ENCODE results near the gene ZC3H7B.

The ZC3H7B gene

DNA sequence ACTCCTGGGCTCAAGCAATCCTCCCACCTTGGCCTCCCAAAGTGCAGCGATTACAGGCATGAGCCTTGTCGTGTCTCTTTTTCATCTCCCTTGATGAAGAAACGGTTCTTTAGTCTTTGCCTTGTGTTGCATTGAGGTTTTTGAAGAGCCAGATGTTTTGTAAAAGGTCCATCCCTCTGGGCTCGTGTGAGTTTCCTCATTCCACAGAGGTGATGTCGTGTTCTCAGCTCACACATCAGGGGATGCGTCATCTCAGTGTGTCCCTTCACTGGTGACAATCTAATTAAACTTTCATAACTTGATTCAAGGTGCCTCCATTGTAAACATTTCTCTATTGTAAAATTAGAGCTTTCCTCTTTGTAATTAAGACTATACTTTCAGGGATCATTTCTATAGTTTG, 50.7 kb downstream of the ZC3H7B start:
- FAIRE-seq (no peak), DNase-seq (ENCODE audit: low spot score) (peak; percentile 34)

DNA sequence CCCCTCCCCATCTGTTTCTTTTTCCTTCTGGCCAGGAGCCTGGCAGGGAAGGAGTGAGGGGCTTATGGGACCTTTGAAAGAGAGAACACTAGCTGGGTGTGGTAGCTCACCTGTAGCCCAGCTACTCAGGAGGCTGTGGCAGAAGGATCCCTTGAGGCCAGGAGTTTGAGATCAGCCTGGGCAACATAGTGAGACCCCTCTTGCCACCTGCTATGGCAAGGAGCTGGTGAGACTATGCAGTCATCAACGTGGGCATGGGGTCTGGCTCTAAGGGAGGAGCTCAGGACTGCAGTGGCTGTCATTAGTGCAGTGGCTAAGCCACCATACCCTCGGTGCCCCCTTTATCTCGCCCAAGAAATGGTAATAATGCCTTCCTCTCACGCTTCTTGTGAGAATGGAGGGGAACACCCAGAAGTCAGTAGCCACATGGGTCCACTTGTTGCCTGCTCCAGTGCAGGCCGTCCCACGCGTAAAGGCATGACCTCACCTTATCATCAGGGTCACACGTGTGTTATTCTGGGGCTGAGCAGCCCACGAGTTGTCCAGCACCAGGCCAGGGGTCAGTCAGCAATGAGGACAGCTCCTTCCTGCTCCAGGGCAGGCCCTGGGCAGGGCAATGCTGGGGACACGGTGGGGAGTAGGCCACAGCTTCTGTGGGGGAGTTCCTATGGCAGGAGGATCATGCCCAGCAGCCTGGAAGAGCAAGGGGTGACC, 52.7 kb downstream of the ZC3H7B start:
- no peak for DNase-seq (ENCODE audit: low spot score)
- no peak for FAIRE-seq

- DNase-seq (ENCODE audit: low spot score) (no peak), FAIRE-seq (no peak)
Measured at GRCh38 chr22:41354979-41355378, 53.7 kb downstream of the ZC3H7B start.

DNA sequence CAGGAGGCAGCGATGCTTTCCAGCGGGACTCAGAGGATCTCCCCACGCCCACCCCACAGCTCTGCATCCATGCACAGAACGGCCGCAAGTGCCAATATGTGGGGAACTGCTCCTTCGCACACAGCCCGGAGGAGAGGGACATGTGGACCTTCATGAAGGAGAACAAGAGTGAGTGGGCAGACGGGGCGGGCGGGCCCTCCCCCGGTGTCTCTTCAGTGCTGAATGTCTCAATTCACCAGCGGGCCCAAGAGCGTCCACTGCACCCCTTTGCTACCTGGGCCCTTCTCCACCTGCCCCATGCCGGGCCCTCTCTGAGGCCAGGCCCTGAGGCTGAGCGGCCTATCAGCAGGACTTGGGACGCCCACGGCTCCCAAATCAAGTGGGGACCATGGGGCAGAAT, 54.6 kb downstream of the ZC3H7B start:
- no peak for FAIRE-seq

GRCh38 chr22:41356430-41357028, 55.2 kb downstream of the ZC3H7B start:
- FAIRE-seq (no peak), DNase-seq (ENCODE audit: low spot score) (no peak)

More for the DNA sequence above, 54.6 kb downstream of the ZC3H7B start:
- no peak for DNase-seq (ENCODE audit: low spot score)

DNA sequence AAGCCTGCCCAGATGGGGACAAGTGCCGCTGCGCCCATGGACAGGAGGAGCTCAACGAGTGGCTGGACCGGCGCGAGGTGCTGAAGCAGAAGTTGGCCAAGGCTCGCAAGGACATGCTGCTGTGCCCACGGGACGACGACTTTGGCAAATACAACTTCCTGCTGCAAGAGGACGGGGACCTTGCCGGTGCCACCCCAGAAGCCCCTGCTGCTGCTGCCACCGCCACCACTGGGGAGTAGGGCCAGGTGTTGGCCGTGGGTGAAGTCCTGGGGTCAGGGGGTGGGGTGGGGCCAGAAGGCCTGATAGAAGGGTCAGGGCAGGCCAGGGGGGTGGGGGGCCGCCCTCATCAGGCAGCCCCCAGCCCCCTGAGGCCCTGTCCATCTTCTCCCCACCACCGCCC, 55.9 kb downstream of the ZC3H7B start:
- DNase-seq (ENCODE audit: low spot score) (no peak), FAIRE-seq (no peak)

DNA sequence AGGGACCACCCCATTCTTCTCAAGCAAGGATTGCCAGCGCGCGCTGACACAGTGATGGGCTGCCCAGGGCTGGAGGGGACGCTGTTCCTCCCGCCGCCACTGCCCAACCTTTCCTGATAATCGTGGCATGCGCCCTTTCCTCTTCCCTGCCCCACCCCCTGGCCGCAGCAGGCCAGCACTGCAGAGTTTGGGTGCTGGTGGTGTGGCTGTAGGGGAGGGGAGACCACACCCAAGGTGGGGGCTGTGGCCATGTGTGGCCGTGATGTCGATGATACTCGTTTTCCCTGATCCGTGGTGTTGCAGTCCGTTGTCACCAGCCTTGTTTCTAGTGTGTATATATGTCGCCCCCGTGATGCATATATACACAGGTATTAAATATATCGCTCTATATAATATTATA, 57.6 kb downstream of the ZC3H7B start:
- DNase-seq (ENCODE audit: low spot score) (no peak), FAIRE-seq (no peak)

- no peak for FAIRE-seq
- no peak for DNase-seq (ENCODE audit: low spot score)
Measured at GRCh38 chr22:41359376-41359775, 58.1 kb downstream of the ZC3H7B start.

GRCh38 chr22:41360126-41360525, 58.8 kb downstream of the ZC3H7B start:
- FAIRE-seq (no peak), DNase-seq (ENCODE audit: low spot score) (no peak)

DNA sequence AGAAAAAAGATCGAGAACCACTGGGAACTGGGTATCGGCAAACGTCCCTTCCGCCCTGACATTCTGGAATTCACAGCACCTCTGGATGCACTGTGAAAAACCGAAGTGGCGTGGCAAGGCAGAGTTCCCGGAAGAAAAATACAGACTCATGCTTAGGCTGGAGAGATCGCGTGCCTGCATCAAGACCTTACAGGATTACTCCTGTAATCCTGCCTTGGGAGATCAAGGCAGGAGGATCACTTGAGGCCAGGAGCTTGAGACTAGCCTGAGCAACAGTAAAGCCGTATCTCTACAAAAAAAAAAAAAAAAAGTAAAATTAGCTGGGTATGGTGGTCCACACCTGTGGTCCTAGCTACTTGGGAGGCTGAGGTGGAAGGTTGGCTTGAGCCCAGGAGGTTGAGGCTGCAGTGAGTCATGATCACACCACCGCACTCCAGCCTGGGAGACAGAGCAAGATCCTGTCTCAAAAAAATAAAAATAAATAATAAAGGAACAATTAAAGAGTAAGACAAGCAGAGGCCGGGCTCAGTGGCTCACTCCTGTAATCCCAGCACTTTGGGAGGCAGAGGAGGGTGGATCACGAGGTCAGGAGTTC, 60.5 kb downstream of the ZC3H7B start:
- no peak for FAIRE-seq
- no peak for DNase-seq (ENCODE audit: low spot score)

GRCh38 chr22:41362615-41363014, 61.3 kb downstream of the ZC3H7B start:
- FAIRE-seq: no peak
- DNase-seq (ENCODE audit: low spot score): no peak

DNA sequence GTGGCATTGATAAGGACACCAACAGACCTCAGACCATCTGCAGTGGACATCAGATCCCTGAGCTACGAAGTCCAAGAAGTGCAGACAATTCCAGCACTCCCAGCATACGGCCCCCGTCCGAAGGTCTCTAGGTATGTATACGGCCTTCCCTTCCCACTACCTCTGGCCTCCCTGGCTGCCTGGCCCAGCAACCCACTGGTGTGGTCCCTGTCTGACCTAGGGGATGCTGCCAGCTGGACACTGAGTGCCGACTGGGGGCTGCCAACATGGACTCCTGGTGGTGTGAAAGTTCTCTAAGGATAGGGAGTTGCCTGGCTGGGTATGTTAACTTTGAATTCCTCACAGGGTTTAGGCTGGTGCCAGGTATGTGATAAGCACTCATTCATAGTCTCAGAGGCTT, 62.9 kb downstream of the ZC3H7B start:
- no peak for FAIRE-seq
- no peak for DNase-seq (ENCODE audit: low spot score)

- FAIRE-seq (no peak), DNase-seq (ENCODE audit: low spot score) (no peak)
Measured at GRCh38 chr22:41364955-41365354, 63.6 kb downstream of the ZC3H7B start.

DNA sequence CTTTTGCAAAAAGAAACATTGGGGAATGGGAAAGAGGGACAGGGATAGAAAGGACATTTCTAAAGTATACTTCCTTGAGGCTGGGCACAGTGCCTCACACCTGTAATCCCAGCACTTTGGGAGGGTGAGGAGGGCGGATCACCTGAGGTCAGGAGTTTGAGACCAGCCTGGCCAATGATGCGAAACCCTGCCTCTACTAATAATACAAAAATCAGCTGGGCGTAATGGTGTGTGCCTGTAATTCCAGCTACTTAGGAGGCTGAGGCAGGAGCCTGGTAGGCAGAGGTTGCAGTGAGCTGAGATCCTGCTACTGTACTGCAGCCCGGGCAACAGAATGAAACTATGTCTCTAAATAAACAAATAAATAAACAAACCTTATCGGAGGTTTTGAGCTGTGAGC, 64.1 kb downstream of the ZC3H7B start:
- DNase-seq (ENCODE audit: low spot score) (no peak), FAIRE-seq (no peak)

DNA sequence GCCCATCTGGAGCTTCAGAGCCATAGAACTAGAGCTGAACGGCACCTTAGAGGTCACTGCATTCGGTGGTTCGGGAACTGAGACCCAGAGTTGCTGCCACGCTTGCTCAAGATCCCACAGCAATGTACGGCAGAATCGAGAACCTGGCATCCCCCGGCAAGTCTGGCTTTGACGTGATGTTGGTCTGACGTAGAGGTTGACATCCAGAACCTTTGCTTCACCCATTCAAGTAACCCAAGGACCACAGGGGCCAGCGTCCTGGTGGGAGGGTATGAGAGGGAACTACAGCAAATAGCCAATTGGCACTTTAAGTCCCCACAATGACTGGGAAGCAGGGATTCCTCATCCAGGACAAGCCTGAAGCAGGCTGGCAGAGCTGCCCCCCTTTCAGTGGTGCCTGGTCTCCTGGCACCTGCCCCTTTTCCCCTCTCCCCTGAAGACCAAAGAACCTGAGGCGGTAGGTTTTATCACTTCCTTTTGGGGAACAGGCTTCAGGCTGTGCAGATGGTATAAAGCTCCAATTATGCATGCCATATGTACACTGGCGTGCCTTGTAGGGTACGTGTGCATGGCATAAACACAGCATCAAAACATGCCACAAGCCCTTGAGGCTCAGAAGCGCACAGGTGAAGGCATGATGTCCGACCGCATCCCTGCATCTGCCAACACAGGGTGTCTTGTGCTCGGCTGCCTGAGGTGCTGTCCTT, 65.2 kb downstream of the ZC3H7B start:
- FAIRE-seq (no peak), DNase-seq (ENCODE audit: low spot score) (no peak)

DNA sequence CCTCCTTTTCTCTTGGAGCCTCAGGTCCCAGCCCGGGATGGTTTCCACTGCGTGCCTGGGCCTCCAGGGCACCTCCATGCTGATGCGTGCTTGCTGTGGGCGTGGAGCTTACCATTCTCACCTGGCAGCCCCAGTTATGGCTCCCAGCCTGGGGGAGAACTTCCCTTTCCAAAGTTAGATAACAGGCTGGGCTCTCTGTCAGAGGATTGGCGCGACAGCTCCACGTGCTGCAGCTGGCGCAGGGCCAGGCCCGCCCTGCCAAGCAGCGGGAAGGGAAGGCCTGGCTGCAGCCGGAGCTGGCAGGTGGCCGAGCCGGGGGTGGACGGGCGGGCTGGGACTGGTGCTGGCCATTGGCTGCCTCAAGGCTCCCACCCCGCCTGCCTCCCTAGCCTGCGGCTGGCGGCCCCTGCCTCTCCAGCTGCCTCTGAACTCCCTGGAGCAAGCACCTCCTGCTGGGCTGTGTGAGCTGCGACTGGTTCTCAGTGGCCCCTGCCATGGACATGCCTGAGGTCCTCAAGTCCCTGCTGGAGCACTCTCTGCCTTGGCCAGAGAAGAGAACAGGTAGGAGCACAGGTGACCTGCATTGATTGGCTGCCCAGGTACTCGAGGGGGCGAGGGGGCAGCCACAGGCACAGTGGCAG, 65.8 kb downstream of the ZC3H7B start:
- peak; percentile 82 for DNase-seq (ENCODE audit: low spot score)
- FAIRE-seq: peak; percentile 30

- DNase-seq (ENCODE audit: low spot score): no peak
- no peak for FAIRE-seq
Measured at GRCh38 chr22:41367680-41368542, 66.6 kb downstream of the ZC3H7B start.

DNA sequence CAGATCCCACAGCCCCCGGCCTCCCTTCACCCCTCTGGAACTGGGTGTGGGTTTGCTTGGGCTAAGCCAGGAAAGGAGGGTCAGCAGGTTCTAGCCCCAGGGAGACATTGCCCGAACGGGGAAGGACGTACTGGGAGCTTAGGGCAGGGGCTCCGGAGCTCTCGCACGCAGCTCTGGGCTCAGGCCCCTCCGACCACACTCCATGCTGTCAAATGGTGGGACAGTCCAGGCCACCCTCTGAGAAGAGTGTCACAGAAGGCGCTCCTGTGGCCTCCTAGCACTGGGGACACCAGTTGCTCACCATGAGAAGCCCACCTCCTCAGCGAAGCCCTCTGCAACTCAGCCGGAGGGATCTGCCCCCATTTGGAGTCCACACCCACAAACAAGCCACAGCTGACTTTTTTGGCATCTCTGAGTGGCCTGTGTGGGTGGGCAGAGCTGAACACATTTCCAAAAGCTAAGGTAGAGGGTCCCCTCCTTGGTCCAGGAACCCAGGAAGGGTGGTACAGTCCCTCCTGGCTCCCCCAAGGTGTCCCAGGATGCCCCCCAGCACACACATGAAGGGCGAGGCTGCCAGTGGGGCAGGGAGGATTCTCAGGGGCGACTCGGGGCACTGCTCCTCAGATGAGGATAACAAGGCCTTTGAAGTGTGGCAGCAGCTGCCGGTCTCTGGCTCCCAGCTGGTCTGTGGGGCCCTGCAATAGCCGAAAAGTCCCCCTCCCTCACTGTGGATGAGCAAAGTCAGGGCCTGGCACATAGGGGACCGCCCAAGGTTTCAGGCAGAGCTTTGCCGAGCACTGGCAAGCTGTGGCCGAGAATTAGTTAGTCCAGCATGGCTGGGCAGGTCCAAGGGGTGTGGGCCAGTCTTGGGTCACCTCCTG, 67.5 kb downstream of the ZC3H7B start:
- FAIRE-seq (no peak), DNase-seq (ENCODE audit: low spot score) (no peak)

DNA sequence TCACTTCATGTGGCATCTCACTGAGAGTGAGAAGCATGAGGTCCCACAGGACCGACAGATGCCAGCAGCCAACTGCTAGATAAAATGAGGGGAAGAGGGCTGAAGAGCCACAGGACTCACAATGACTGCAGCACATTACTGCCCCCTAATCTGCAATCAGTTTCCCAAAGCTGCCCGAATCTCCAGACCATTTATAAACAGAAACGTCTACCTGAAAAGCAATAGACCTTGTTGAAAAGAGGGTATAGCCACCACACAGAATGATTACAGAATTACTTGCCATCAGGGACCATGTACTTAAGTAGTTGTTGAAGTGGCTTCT, 68.1 kb downstream of the ZC3H7B start:
- FAIRE-seq (no peak), DNase-seq (ENCODE audit: low spot score) (no peak)

DNA sequence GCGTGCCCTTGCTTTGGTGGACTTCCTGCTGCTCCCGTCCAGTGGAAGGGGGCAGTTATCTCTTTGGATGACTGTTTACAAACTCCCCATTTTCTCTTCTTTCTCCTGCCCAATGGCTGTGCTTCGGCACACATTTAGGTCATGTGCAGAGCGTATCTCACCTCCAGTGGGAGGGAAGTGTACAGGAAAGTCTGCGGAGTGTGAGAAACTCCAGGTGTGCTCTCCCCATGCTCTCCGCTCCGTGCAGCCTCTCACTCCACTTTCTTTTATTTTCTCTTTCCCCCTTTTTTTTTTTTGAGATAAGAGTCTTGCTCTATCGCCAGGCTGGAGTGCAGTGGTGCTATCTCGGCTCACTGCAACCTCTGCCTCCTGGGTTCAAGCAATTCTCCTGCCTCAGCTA, 68.5 kb downstream of the ZC3H7B start:
- DNase-seq (ENCODE audit: low spot score): no peak

More for the DNA sequence above, 68.5 kb downstream of the ZC3H7B start:
- no peak for FAIRE-seq

All from RCC 7860 (cell line).